SK-N-SH treated with all-trans-retinoic acid at 6 μM for 48 hours (cell line): ENCODE results near the gene OR2F2.

Experiments used
- ARNTL ChIP-seq: fragments of 450-650 bp; formaldehyde crosslinking; IDR thresholded peaks from 2 replicates; pipeline ENCODE4 v1.5.0; 2020; ENCODE audit warnings: low read depth, mild to moderate bottlenecking, moderate library complexity, borderline replicate concordance
- BACH2 ChIP-seq: fragments of 250-450 bp; sonication (Bioruptor Pico); IDR thresholded peaks from 2 replicates; pipeline ENCODE4 v1.9.0; 2021; ENCODE audit warnings: mild to moderate bottlenecking, borderline replicate concordance
- CREB5 ChIP-seq: fragments of 250-450 bp; sonication (Bioruptor Pico); IDR thresholded peaks from 2 replicates; pipeline ENCODE4 v1.5.1; 2020; ENCODE audit warnings: low read depth, mild to moderate bottlenecking, moderate library complexity
- ESRRG ChIP-seq: fragments of 250-450 bp; sonication (Bioruptor Pico); IDR thresholded peaks from 2 replicates; pipeline ENCODE4 v1.6.1; 2021; ENCODE audit warnings: mild to moderate bottlenecking
- PATZ1 ChIP-seq: fragments of 250-450 bp; sonication (Bioruptor Pico); IDR thresholded peaks from 2 replicates; pipeline ENCODE4 v1.8.0; 2020; ENCODE audit warnings: mild to moderate bottlenecking, moderate library complexity, borderline replicate concordance
- RARB ChIP-seq: fragments of 250-450 bp; sonication (Bioruptor Pico); IDR thresholded peaks from 2 replicates; pipeline ENCODE4 v1.8.0; 2021; ENCODE audit warnings: mild to moderate bottlenecking, moderate library complexity
- ZFP3 ChIP-seq: fragments of 250-450 bp; sonication (Bioruptor Pico); IDR thresholded peaks from 2 replicates; pipeline ENCODE4 v1.5.0; 2020; ENCODE audit warnings: mild to moderate bottlenecking, moderate library complexity
- ZFP30 ChIP-seq: fragments of 450-650 bp; formaldehyde crosslinking; IDR thresholded peaks from 2 replicates; pipeline ENCODE4 v1.5.0; 2022; ENCODE audit warnings: mild to moderate bottlenecking, moderate library complexity

- TF ChIP-seq ARNTL (CRISPR knock-in tag) (no peak), PATZ1 (CRISPR knock-in tag) (no peak), ZFP30 (CRISPR knock-in tag) (no peak), ZFP3 (CRISPR knock-in tag) (no peak), BACH2 (no peak), RARB (CRISPR knock-in tag) (no peak), CREB5 (CRISPR knock-in tag) (no peak), ESRRG (CRISPR knock-in tag) (no peak)
Measured at GRCh38 chr7:143947111-143947510, 12.1 kb downstream of the OR2F2 start.
